OCI-LY1 (cell line): ENCODE data around the gene PXMP4.

ENCODE experiments used
- H2AFZ ChIP-seq: fragments of 200-600 bp; sonication (generic), shearing (Covaris generic); 2 replicates; pipeline ENCODE4 v1.6.0; 2014; ENCODE audit warnings: antibody characterized with exemption, mild to moderate bottlenecking, low read length
- H3F3A ChIP-seq: fragments of 200-600 bp; sonication (generic), shearing (Covaris generic); 2 replicates; pipeline ENCODE4 v1.6.0; 2014; ENCODE audit warnings: mild to moderate bottlenecking, antibody characterized with exemption, low read length, moderate library complexity; ENCODE audit not compliant: insufficient read depth
- H3K27ac ChIP-seq: fragments of 200-600 bp; sonication (generic); 2 replicates; pipeline ENCODE4 v1.5.1; 2014; ENCODE audit warnings: low read length, mixed run types, mild to moderate bottlenecking, low read depth; ENCODE audit not compliant: poor library complexity, severe bottlenecking
- H3K27me3 ChIP-seq: fragments of 200-600 bp; sonication (generic); 2 replicates; pipeline ENCODE4 v1.6.0; 2014; ENCODE audit warnings: antibody characterized with exemption, mild to moderate bottlenecking, low read length, moderate library complexity; ENCODE audit not compliant: insufficient read depth
- H3K36me3 ChIP-seq: fragments of 200-600 bp; sonication (generic); 2 replicates; pipeline ENCODE4 v1.6.1; 2014; ENCODE audit warnings: mild to moderate bottlenecking, antibody characterized with exemption, low read length, moderate library complexity, mixed read lengths; ENCODE audit not compliant: insufficient read depth
- H3K4me1 ChIP-seq: fragments of 200-600 bp; sonication (generic); 2 replicates; pipeline ENCODE4 v1.5.1; 2014; ENCODE audit warnings: mild to moderate bottlenecking, low read length, moderate library complexity; ENCODE audit not compliant: insufficient read depth, severe bottlenecking
- H3K4me2 ChIP-seq: fragments of 200-600 bp; sonication (generic), shearing (Covaris generic); 2 replicates; pipeline ENCODE4 v1.6.1; 2014; ENCODE audit warnings: low read length
- H3K4me3 ChIP-seq: fragments of 200-600 bp; sonication (generic); 2 replicates; pipeline ENCODE4 v1.5.1; 2014; ENCODE audit warnings: low read length, low read depth, mild to moderate bottlenecking, mixed read lengths; ENCODE audit not compliant: poor library complexity, severe bottlenecking
- H3K79me2 ChIP-seq: fragments of 200-600 bp; shearing (Covaris generic); 2 replicates; pipeline ENCODE4 v1.6.1; 2016; ENCODE audit warnings: mixed run types, low read length, mixed read lengths; ENCODE audit not compliant: insufficient read depth
- H3K9ac ChIP-seq: fragments of 200-600 bp; sonication (generic), shearing (Covaris generic); 2 replicates; pipeline ENCODE4 v1.6.1; 2014; ENCODE audit warnings: mild to moderate bottlenecking, low read length, mixed read lengths
- H3K9me2 ChIP-seq: fragments of 200-600 bp; sonication (generic), shearing (Covaris generic); 2 replicates; pipeline ENCODE4 v1.6.1; 2014; ENCODE audit warnings: low read depth, mild to moderate bottlenecking, low read length, mixed read lengths
- H3K9me3 ChIP-seq: fragments of 200-600 bp; shearing (Covaris generic); 2 replicates; pipeline ENCODE4 v1.6.1; 2014; ENCODE audit warnings: low read length, mixed read lengths
- H4K20me1 ChIP-seq: fragments of 200-600 bp; sonication (generic), shearing (Covaris generic); 2 replicates; pipeline ENCODE4 v1.6.0; 2016; ENCODE audit warnings: mild to moderate bottlenecking, low read length; ENCODE audit not compliant: insufficient read depth
- EZH2 ChIP-seq: fragments of 200-600 bp; sonication (generic), shearing (Covaris generic); IDR thresholded peaks from 2 replicates; pipeline ENCODE4 v1.8.0; 2017; ENCODE audit warnings: borderline replicate concordance, mixed run types, mild to moderate bottlenecking, antibody characterized with exemption, low read length, moderate library complexity, mixed read lengths
- TF ChIP-seq, protein P1 (sequence below): fragments of 200-600 bp; sonication (generic), shearing (Covaris generic); IDR thresholded peaks from 2 replicates; pipeline ENCODE4 v1.5.1; 2017; ENCODE audit warnings: mild to moderate bottlenecking, antibody characterized with exemption, low read length, moderate library complexity, mixed read lengths

PXMP4 gene

DNA sequence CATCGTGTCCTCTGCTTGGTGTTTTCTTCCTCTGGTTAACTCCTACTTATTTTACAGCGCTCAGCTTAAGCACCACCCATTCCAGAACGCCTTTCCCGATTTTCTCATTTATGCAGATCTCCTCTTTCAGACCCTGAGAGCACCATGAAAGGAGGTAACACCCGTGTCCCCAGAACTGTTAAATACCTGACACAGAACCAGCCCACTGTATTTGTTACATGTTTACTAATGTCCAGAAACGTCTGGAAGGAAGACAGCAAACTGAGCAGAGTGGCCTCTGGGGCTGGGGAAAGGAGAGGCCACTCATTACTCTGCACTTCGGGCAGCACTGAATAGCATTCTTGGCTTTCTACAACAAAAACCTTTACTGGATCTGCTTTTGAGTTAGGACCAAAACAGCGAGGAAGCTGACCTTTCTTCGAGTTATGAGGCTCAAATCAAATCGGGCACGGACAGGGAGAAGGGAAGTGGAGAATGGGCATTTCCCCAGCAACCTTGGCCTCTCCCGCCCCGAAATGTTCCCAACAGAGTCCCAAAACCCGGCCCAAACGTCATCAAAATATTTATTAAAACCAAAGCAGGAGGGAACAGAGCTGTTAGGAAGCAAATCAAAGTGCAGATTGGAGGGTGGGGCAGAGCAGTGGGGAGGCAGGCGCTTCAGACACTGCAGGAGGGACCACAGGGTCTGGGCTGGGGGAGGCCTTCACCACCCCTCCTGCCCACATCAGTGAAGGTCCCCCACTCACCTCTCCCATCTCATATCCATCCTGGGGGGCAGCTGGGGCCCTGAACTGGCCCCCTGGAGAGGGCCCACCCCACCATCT is 44.8 kb downstream of the PXMP4 start:
- peak overlapping the region; percentile 72; the same call in 1 of the 2 replicates for H3K9ac ChIP-seq
- H3K4me3 ChIP-seq, result peak overlapping the region; percentile 88

DNA sequence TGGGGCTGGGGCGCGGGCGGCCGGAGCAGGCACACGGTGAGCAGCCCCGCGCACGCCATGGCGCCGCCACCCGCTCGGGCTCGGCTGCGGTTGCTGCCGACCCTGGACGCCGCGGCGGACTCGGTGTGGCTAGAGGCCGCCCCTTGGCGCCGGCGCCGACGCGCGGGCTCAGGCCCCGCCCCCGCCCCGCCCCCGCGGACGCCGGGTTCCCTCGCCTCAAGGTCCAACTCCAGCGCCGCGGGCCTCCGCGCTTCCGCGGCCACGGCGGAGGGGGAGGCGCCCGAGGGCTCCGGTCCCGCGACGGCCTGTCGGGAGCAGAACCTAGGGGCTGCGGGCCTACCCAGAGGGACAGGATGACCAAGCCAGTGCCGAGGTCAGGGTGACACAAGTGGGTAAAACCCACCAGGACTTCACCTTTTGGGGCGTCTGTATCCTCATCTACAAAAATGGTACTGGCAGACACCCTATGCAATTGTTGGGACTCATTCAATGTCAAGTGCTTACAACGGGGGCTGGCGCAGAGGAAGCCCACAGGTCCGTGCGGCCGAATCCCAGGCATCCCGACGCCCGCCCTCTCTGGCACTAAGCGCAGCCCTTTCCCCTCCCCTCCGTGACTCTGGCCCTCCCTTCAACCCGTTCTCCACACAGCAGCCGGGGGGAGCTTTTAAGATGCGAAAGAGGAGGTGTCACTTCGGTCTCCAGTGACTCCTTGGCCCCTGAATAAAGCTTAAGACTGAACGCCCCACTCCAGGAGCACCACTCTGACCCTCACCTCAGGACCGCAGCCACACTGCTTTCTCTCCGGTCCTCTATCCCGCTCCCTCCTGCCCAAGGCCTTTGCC is 45.6 kb downstream of the PXMP4 start, which contains the start of gene NECAB3:
NECAB3 (minus strand) TSS at position 135 of the 842 bp plus-strand sequence; CDS start at position 59, 76 bp downstream.
- TF ChIP-seq, protein P1, sequence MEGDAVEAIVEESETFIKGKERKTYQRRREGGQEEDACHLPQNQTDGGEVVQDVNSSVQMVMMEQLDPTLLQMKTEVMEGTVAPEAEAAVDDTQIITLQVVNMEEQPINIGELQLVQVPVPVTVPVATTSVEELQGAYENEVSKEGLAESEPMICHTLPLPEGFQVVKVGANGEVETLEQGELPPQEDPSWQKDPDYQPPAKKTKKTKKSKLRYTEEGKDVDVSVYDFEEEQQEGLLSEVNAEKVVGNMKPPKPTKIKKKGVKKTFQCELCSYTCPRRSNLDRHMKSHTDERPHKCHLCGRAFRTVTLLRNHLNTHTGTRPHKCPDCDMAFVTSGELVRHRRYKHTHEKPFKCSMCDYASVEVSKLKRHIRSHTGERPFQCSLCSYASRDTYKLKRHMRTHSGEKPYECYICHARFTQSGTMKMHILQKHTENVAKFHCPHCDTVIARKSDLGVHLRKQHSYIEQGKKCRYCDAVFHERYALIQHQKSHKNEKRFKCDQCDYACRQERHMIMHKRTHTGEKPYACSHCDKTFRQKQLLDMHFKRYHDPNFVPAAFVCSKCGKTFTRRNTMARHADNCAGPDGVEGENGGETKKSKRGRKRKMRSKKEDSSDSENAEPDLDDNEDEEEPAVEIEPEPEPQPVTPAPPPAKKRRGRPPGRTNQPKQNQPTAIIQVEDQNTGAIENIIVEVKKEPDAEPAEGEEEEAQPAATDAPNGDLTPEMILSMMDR, result no peak
- TF ChIP-seq EZH2, result no peak
- Histone ChIP-seq H3K4me3 (peak within 1 kb of the TSS; percentile 88), H3K79me2 (peaks cover 11% of the 10 kb centered on the region), H3K9ac (peak within 1 kb of the TSS; percentile 97), H3K4me2 (peak within 1 kb of the TSS; percentile 80), H3K9me2 (no peaks in the 10 kb centered on the region), H3K36me3 (peaks cover 70% of the 10 kb centered on the region), H3K4me1 (peaks cover 77% of the 10 kb centered on the region), H4K20me1 (no peaks in the 10 kb centered on the region), H3K27ac (peak within 1 kb of the TSS; percentile 80), H3F3A (no peaks in the 10 kb centered on the region), H3K27me3 (no peaks in the 10 kb centered on the region), H3K9me3 (no peaks in the 10 kb centered on the region), H2AFZ (no peak within 1 kb of the TSS)

More for the DNA sequence above, 44.8 kb downstream of the PXMP4 start:
- peak overlapping the region; percentile 77 for H3K4me2 ChIP-seq
- no peaks in the 10 kb centered on the region for H3K9me2 ChIP-seq
- H3K9me3 ChIP-seq, result no peaks in the 10 kb centered on the region
- H3F3A ChIP-seq, result no peaks in the 10 kb centered on the region
- H4K20me1 ChIP-seq, result no peaks in the 10 kb centered on the region
- H3K36me3 ChIP-seq, result peaks cover 67% of the 10 kb centered on the region
- no peak overlapping the region for H2AFZ ChIP-seq
- H3K27ac ChIP-seq, result peak overlapping the region; percentile 77
- H3K27me3 ChIP-seq, result no peaks in the 10 kb centered on the region
- H3K4me1 ChIP-seq, result peaks cover 78% of the 10 kb centered on the region
- TF ChIP-seq, protein P1, result no peak
- TF ChIP-seq EZH2, result no peak
- peaks cover 11% of the 10 kb centered on the region for H3K79me2 ChIP-seq

DNA sequence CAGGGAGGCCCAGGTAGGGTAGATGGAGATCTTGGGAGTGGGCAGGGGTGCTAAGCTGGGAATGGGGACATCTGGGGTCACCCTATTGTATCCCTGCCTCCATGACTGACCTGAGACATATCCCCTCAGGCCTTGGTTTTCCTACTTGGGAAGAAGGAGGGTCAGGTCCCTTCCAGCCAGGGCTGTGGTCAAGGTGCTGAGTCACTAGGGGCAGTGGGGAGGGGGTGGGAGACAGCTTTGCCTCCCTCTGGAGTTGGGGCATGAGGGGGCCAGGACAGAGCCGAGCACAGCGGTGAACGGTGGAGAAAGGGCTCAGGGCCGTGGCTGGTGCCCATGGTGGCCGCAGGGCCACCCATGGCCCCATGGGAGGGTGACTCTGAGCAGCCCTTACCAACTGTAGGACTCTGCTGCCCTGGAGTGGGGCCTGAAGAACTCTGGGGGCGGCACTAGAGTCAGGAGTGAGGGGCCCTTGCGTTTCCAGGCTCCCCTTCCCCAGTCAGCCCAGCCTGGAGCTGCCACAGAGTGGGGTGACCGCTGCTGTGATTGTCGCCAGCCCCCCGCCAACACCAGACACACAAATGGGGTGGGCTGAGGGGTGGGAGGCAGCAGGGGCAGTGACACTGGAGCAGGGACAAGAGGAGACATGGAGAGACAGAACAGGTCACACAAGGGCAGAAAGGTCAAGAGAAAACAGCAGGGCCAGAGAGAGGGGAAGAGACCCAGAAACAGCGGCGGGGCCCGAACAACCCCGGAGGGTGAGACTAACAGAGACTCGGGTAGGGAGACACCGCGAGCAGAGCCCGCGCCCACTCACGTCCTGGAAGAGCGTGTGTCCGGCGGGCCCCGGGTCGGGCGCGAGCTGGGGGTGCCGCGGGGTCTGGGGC is 46.5 kb downstream of the PXMP4 start:
- no peaks in the 10 kb centered on the region for H3F3A ChIP-seq
- H3K9me2 ChIP-seq, result no peaks in the 10 kb centered on the region
- peak overlapping the region; percentile 88 for H3K4me3 ChIP-seq
- H3K27me3 ChIP-seq, result no peaks in the 10 kb centered on the region
- no peaks in the 10 kb centered on the region for H3K9me3 ChIP-seq
- peak overlapping the region; percentile 80 for H3K27ac ChIP-seq
- no peak overlapping the region for H2AFZ ChIP-seq
- no peak for TF ChIP-seq EZH2
- TF ChIP-seq, protein P1, result no peak
- peaks cover 11% of the 10 kb centered on the region for H3K79me2 ChIP-seq
- H4K20me1 ChIP-seq, result no peaks in the 10 kb centered on the region
- H3K36me3 ChIP-seq, result peaks cover 70% of the 10 kb centered on the region
- H3K9ac ChIP-seq, result peak overlapping the region; percentile 97
- H3K4me2 ChIP-seq, result peak overlapping the region; percentile 80
- peaks cover 77% of the 10 kb centered on the region for H3K4me1 ChIP-seq
